ENCODE results near the gene SPP1.

SPP1 gene

DNA sequence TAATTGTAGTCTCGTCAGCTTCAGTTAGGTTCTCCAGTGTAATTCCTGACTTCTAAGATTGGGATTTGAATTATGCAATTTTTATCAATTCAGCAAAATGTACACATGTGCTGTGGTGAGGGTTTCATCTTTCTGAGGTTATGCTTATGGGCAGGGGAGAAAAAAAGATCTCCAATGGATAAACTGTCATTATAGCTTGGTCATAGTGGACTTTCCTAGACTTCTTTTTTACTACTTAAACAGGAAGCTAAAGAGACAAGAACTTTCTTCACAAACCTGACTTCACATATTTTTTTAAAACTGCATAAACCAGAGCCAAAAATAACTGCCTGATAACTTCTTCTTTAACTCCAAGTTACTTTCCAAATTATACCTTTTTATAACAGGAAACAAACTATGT lies 21.7 kb upstream of the SPP1 start:
- DNase-seq (ENCODE audit: low read depth) = no peak

- no peak for DNase-seq (ENCODE audit: low read depth)
Observed at GRCh38 chr4:87956501-87956900, 19.0 kb upstream of the SPP1 start.

GRCh38 chr4:87957061-87957460 lies 18.5 kb upstream of the SPP1 start:
- DNase-seq (ENCODE audit: low read depth) = no peak

DNA sequence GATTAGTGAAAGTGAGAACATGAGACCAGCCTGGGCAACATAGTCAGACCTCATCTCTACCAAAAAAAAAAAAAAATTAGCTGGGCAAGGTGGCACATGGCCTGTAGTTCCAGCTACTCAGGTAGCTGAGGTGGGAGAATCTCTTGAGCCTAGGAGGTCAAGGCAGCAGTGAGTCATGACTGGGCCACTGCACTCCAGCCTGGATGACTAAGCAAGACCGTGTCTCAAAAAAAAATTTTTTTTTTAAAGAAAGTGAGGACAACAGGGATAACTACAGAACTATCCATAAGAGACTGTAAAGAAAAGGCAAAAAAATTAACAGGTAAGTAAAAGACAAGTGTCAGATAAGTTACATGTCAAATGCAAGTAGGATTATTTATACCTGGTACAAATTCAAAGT lies 13.5 kb upstream of the SPP1 start:
- peak; percentile 63 for DNase-seq (ENCODE audit: low read depth)

- DNase-seq (ENCODE audit: low read depth) = no peak
Observed at GRCh38 chr4:87962398-87963146, 12.9 kb upstream of the SPP1 start.

DNA sequence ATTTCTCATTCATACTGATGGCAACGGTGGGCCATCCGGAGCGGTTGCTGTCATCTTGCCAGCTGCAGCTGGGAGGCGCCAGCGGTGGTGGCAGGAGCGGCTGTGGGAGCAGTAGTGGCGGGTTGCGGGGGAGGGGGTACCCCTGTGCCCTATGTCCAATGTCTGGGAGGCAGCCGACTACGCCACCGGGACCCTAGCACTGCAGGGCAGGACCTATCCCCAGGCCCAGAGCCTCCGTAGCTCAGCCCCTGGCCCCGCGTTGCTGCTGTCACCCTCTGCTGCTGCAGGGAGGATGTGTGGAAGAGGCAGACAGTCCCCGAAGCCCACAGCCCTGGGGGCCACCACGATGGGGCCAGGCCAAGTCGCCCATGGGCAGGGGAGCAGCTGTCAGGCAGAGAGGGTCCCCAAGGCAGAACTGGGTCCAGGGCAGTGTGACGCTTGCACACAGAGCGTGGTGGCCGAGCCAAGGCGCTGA lies 10.0 kb upstream of the SPP1 start:
- DNase-seq (ENCODE audit: low read depth) = no peak

DNA sequence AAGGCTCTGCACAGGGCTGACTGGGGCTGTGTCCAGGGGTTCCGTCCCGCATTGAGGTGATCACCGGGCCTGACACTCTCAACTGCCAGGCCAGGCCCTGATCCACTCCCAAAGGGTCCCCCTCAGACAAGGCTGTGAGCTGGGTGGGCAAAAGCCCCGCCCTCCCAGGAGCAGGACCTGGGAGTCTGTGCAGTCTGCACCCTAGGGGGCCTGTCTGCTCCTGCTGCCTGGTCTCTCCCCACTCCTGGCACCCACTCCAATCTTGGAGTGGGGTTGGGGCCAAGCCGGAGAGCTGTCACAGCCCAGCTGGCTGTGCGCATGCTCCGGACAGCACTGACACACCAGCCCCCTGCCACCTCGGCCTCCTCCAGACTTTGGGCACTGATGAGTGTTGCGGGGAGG lies 9.4 kb upstream of the SPP1 start:
- no peak for DNase-seq (ENCODE audit: low read depth)

- DNase-seq (ENCODE audit: low read depth) = no peak
Observed at GRCh38 chr4:87967193-87967592, 8.3 kb upstream of the SPP1 start.

DNA sequence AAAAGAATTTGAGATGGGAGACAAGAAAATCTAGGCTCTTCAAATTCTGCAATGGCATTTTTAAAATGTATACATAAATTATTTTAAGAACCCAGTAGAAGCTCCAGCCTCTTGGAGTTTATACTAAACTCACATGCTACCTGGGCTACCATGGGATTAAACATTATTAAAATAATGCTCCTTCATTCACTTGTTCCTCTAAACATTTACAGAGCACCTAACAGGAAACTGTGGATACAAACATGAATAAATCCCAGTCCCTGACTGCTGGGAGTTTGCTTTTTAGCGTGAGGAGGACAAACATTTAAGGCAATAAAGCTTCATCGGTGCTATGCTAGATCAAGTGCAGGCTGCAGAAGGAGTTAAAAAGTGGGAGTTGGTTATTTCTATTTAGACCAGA lies 5.4 kb upstream of the SPP1 start:
- no peak for DNase-seq (ENCODE audit: low read depth)

DNA sequence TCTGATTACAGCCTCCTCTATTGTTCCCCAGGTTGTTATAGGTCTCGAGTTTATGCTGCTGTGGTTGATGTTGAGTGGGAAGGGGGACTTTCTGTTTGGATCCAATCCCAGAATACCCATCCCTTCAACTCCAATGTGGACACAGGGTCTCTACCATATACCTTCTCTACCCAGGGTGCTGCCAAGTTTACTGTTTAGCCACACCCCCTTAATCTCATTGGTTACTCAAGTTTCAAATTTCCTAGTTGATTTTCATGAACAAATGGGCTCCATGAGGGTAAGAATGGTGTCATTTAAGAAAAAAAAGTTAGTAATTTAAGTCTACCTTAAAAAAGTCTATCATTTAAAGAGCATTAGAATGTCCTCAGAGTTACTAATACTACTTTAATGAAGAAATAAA lies 3.6 kb upstream of the SPP1 start:
- no peak for DNase-seq (ENCODE audit: low read depth)

DNA sequence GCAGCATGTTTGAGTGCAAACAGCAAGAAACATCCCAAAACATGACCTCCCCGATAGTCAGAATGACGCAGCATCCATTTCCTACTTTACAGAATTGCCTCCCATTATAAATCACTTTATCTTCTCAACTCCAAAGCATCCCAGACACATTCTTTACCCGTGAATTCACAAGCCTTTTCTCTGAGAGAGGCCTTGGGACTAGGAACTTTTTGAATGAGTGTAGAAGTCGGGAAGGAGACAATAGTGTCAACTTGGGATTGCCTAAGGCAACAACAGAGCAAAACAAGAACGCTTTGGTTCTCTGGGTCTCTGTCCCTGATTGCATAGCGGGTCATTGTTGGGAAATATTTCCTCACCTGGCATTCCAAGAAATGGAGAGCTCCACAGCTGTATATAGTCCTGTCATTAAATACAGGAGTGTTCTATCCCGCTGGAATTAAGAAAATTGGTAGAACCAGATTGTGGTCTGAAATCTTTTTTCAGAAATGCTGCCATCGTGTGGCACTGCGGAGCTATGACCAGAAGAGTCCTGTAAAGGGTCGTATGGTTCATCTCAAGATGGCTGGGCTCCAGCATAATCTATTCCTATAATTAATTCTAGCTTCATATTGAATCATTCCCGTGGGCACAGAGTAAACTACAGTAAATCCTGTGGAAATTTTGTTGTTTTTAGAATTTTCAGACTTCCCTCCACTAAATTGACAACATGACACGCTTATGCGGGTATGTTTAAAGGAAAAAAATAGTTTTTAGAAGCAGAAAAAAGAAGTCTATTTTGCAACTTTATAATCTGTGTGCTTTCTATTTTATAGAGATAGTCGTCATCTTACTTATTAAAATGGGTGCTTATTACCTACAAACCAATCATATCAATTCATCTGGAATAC lies 2.0 kb upstream of the SPP1 start:
- DNase-seq (ENCODE audit: low read depth) = peak; percentile 96

DNA sequence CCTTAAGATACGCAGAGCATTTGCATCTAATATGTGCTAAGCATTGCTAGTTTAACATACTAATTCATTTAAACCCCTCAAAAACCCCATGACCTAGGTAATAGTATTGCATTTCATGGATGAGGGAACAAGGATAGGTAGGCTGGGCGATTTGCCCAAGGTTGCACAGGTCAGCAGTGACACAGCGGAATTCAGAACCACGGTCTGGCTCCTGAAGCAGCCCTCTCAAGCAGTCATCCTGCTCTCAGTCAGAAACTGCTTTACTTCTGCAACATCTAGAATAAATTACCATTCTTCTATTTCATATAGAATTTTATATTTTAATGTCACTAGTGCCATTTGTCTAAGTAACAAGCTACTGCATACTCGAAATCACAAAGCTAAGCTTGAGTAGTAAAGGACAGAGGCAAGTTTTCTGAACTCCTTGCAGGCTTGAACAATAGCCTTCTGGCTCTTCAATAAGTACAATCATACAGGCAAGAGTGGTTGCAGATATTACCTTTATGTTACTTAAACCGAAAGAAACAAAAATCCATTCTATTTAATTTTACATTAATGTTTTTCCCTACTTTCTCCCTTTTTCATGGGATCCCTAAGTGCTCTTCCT lies 555 bp upstream of the SPP1 start:
- no peak for DNase-seq (ENCODE audit: low read depth)

- DNase-seq (ENCODE audit: low read depth) = no peak
Observed at GRCh38 chr4:87977521-87978278, 2.2 kb downstream of the SPP1 start.

- DNase-seq (ENCODE audit: low read depth) = peak; percentile 33
Observed at GRCh38 chr4:87978681-87979080, 3.2 kb downstream of the SPP1 start.

DNA sequence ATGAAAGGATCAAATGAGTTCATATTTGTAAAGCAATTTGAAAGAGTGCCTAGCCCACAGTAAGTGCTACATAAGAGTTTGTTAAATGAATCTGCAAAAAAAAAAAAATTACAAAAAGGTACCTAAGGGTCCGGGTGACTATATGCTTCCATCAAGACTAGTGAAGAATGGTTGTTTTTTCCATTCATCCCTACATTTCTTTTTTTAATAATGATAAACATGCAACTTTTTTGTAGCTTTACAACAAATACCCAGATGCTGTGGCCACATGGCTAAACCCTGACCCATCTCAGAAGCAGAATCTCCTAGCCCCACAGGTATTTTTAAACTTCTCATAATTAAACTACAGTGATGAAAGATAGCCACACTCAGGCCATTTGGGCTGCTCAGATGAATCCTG lies 4.3 kb downstream of the SPP1 start:
- no peak for DNase-seq (ENCODE audit: low read depth)

DNA sequence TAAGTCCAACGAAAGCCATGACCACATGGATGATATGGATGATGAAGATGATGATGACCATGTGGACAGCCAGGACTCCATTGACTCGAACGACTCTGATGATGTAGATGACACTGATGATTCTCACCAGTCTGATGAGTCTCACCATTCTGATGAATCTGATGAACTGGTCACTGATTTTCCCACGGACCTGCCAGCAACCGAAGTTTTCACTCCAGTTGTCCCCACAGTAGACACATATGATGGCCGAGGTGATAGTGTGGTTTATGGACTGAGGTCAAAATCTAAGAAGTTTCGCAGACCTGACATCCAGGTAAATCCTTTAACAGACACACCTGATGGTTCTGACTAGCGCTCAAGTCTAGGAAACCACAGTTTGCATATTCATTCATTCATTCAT lies 6.0 kb downstream of the SPP1 start:
- no peak for DNase-seq (ENCODE audit: low read depth)

DNA sequence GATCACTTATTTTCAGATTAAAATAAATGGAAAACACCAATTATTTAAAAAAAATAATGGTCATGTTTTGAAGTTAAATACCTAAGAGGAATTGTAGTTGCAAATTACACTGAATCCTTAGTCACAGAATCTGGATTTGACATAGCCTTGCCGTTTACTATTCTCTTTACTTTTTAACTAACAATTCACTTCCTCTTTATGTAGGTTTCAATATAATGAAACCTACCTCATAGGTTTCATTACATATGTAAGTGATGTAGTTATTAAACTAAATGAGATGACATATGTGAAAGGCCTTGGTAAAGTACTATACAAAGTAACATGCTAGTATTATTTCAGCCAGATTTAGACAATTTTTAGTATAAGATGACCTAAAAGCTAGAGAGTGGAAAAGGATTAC lies 6.5 kb downstream of the SPP1 start:
- DNase-seq (ENCODE audit: low read depth) = no peak

GRCh38 chr4:87982446-87983010 lies 7.0 kb downstream of the SPP1 start:
- peak; percentile 65 for DNase-seq (ENCODE audit: low read depth)

- DNase-seq (ENCODE audit: low read depth) = no peak
Observed at GRCh38 chr4:87983996-87984395, 8.5 kb downstream of the SPP1 start.

DNA sequence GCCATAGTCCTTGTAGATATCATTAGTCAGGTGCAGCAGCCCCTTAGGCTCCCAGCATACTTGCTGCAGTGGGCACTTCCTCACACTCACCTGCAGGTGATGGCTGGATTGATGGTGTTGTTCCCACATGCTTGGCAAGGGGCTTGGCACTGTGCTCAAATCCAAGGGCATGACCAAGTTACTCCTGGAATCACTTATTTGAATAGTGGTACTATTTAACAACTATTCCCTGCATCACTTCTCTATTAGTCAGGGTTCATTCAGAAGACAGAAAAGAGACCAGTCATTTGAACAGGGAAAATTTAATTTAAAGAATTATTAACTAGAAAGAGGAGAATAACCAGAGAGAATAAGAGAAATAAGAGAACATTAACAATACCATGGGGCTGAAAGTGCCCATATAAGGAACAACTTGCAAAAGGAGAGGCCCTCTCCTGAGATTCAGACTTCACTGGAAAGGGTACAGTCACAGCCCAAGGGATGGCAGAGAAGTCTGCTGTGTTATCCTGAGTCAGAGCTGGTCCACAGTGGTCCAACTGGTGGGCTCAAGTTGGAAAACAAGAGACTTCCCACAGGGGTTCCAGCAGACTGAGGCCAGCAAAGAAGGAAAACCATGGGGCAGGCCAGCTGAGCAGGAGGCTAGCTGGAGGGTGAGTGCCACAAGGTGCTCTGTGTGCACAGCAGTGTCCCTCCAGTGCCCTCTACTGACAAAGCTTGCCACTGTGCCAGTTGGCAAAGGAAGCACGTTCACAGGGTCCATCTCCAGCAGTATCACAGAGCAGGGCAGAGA lies 9.8 kb downstream of the SPP1 start:
- peak; percentile 76 for DNase-seq (ENCODE audit: low read depth)

- no peak for DNase-seq (ENCODE audit: low read depth)
Observed at GRCh38 chr4:87985887-87986200, 10.3 kb downstream of the SPP1 start.
